SH-SY5Y (cell line): ENCODE data around the gene SIX2.

Experiments used
- GATA2 ChIP-seq: IDR thresholded peaks from 2 replicates; pipeline ENCODE4 v1.6.1; 2011; ENCODE audit warnings: mild to moderate bottlenecking, low read depth, low read length
- GATA3 ChIP-seq: IDR thresholded peaks from 2 replicates; pipeline ENCODE4 v1.6.1; 2011; ENCODE audit warnings: low read depth, mild to moderate bottlenecking, low read length, moderate library complexity

DNA sequence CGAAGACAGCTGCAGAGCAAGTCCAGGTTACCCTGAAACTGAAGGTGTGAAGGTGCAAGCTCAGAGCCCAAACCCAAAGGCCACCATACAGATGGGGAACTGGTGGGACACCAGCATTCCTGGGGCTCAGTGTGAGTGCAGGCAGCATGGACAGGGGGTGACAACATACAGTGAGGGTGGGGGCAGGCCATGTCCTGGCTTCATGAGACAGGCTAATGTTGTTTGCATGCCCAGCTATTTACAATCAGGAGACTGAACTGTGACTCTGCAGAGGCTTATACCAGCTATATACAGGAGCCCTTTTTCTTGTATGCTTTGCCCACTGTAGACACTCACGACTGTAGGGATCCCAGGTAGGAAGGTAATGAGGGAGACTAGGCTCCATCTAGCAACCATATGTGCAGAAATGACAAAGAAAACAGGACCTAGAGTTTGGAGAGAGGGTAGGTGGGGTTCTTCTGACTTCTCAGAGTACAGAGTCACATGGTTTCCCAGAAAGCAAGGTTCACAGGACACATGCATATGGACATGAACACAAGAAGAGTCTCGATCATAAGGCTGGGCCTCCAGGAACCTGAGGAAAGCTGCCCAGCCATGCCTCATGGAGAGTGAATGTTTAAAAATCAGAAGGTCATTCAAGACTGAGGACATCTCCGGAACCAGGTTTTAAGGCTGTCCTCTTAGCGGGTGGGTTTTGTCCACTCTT, 41.4 kb downstream of the SIX2 start:
- no peak for TF ChIP-seq GATA3
- no peak for TF ChIP-seq GATA2
